Kidney (tissue), 14 donors: ENCODE results near the gene TMPRSS4. TPM values are rescaled to one million over a fixed set of nuclear protein-coding genes. Genes with fewer than 3 reads are reported as not detected.

ENCODE experiments used
- DNase-seq, 5 donors: peaks; one replicate each; pipeline ENCODE4 v3.0.0-alpha.2; 2013 to 2020
- FAIRE-seq: peaks from 2 replicates; lab custom pipeline; 2012; peaks lifted over from hg19 to GRCh38; lab: Jason Lieb, UNC
- H3K27ac ChIP-seq, 2 donors: one replicate each; pipeline ENCODE4 v1.7.0; 2013; ENCODE audit warnings: low read depth in 2 of 2, low read length in 2 of 2, inconsistent platforms in 1 of 2
- H3K27me3 ChIP-seq: one replicate; pipeline ENCODE4 v1.7.1; 2013; ENCODE audit warnings: low read length, inconsistent platforms; ENCODE audit not compliant: control insufficient read depth, insufficient read depth
- H3K36me3 ChIP-seq, 3 donors: one replicate each; pipeline versions ENCODE4 v1.7.0 to v1.7.1; 2013; ENCODE audit warnings: low read length in 3 of 3, control low read depth in 1 of 3, inconsistent platforms in 1 of 3; ENCODE audit not compliant: insufficient read depth in 3 of 3, control insufficient read depth in 2 of 3
- H3K4me1 ChIP-seq, 3 donors: one replicate each; pipeline versions ENCODE4 v1.7.0 to v1.7.1; 2013; ENCODE audit warnings: low read length in 3 of 3, inconsistent platforms in 1 of 3, low read depth in 1 of 3; ENCODE audit not compliant: control insufficient read depth in 2 of 3, insufficient read depth in 2 of 3
- H3K4me3 ChIP-seq, 3 donors: one replicate each; pipeline versions ENCODE4 v1.7.0 to v1.8.1; 2013; ENCODE audit warnings: low read length in 3 of 3, control low read depth in 1 of 3, inconsistent platforms in 1 of 3
- H3K9ac ChIP-seq, 3 donors: one replicate each; pipeline versions ENCODE4 v1.7.0 to v1.7.1; 2013; ENCODE audit warnings: low read length in 3 of 3, control low read depth in 1 of 3, inconsistent platforms in 1 of 3
- H3K9me3 ChIP-seq, 3 donors: one replicate each; pipeline versions ENCODE4 v1.7.0 to v1.7.1; 2013; ENCODE audit warnings: low read length in 3 of 3, control low read depth in 1 of 3, inconsistent platforms in 1 of 3; ENCODE audit not compliant: control insufficient read depth in 2 of 3, insufficient read depth in 1 of 3
- CTCF ChIP-seq: IDR thresholded peaks from 3 replicates; pipeline ENCODE4 v1.5.1; 2012; ENCODE audit warnings: mild to moderate bottlenecking, moderate library complexity, borderline replicate concordance; ENCODE audit not compliant: insufficient read depth; ENCODE audit errors: extremely low read depth
- intact Hi-C: fragments of 100-400 bp; cut with DNase I; formaldehyde crosslinking; loops from one replicate; pipeline ENCODE4 v1.11.1; 2022
- polyA plus RNA-seq: library from polyadenylated mRNA; stranded (reverse); fragments of 350-450 nt; fragmentation: Illumina TruSeq; extraction: RNeasy Lipid Tissue Mini Kit (QIAGEN cat#74804); gene quantifications from one replicate; pipeline ENCODE4 v1.2.3, GENCODE V29; 2014; ENCODE audit warnings: low read depth, low replicate concordance; ENCODE audit not compliant: insufficient read depth
- total RNA-seq: library from RNA; stranded (reverse); fragmentation: NEBNext Ultra II Directional; extraction: Animal tissue kit (Norgen Biotek cat#: 25700); gene quantifications from one replicate; pipeline ENCODE4 v1.2.1, GENCODE V29; 2021
- donor health status: control.
- donor health status: control.
- donor health status: control.
- donor health status: control.
- donor health status: control.
- donor health status: DM: yes; HTN: yes; CAD: no.
- donor health status: Normal renal cell carcinoma (clear cell type).

The TMPRSS4 gene
- total and polyA plus RNA-seq, 2 donors from 2014 or later: 27.8 to 234 TPM

DNA sequence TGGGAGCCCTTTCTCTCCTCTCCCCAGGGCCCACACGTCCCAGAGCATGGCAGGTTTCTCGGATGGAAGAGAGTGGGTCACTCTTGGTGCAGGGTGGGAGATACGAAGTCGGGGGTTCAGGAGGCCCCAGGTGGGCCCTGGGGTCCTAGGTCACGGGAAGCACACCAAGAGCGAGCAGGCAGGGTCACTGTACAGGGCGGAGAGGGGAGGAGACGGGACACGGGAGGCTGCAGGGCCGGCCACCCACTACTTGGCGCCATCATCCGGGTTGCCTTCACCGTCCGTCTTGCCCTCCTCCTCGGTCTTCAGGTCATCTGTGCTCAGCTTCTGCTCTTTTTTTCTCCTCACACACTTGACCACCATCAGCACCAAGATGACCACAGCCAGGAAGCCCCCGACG is 89.8 kb downstream of the TMPRSS4 start:
- H3K9ac ChIP-seq: no peak overlapping the region
- no peaks in the 10 kb centered on the region for H3K4me1 ChIP-seq
- FAIRE-seq (no peak), DNase-seq (no peak)
- no peak overlapping the region for H3K4me3 ChIP-seq
- TF ChIP-seq CTCF: no peak
- intact Hi-C loops: no loop called here
- no peak overlapping the region for H3K27ac ChIP-seq
- H3K27me3 ChIP-seq: no peaks in the 10 kb centered on the region
- no peaks in the 10 kb centered on the region for H3K36me3 ChIP-seq
- H3K9me3 ChIP-seq: no peaks in the 10 kb centered on the region

DNA sequence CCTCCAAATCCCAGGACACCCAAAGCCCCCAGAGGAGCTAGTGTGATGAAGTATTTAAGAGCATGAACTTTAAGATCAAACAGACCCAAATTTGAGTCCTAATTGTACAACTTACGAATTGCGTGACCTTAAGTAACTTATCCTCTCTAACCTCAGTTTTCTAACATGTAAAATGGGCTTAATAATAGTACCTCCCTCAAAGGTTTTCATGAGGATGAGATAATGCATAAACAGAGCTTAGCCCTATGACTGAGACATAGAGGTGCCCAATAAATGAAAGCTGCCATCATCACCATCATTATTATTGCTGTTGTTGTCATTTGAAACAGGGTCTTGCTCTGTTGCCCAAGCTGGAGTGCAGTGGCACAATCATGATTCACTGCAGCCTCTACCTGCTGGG is 90.4 kb downstream of the TMPRSS4 start:
- FAIRE-seq (no peak), DNase-seq (no peak)
- Histone ChIP-seq H3K27me3 (no peaks in the 10 kb centered on the region), H3K36me3 (no peaks in the 10 kb centered on the region), H3K4me1 (no peaks in the 10 kb centered on the region), H3K4me3 (no peak overlapping the region), H3K9me3 (no peaks in the 10 kb centered on the region), H3K27ac (no peak overlapping the region), H3K9ac (no peak overlapping the region)
- intact Hi-C loops: no loop called here
- no peak for TF ChIP-seq CTCF

- no peak for TF ChIP-seq CTCF
- H3K27ac ChIP-seq: no peak overlapping the region
- no peak for DNase-seq
- H3K9ac ChIP-seq: no peak overlapping the region
- no peak for FAIRE-seq
- H3K9me3 ChIP-seq: no peaks in the 10 kb centered on the region
- H3K27me3 ChIP-seq: no peaks in the 10 kb centered on the region
- H3K4me3 ChIP-seq: no peak overlapping the region
- no peaks in the 10 kb centered on the region for H3K4me1 ChIP-seq
- intact Hi-C loops: no loop called here
- H3K36me3 ChIP-seq: no peaks in the 10 kb centered on the region
Measured at GRCh38 chr11:118167906-118168305, 91.0 kb downstream of the TMPRSS4 start.

DNA sequence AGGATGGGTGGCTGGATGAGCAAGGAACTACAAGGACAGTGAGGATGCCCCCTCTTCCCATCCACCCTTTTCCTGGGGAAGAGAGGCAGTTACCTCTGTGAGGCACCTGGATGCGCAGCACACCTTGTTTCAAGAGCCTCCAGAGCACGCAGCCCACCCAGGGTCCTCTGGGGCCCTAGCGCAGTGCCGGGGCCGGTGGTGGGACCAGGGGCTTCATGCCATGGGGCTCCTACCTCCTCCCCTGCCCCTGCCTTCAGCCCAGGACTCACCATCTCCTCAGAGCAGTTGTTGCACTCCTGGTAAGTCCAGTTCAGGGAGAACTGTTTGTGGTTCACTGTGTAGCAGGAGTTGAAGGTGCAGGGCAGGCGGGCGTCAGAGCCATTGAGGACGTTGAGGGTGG is 91.4 kb downstream of the TMPRSS4 start:
- intact Hi-C loops: no loop called here
- no peak for TF ChIP-seq CTCF
- Histone ChIP-seq H3K9me3 (no peaks in the 10 kb centered on the region), H3K36me3 (no peaks in the 10 kb centered on the region), H3K4me1 (no peaks in the 10 kb centered on the region), H3K4me3 (no peak overlapping the region), H3K9ac (no peak overlapping the region), H3K27ac (no peak overlapping the region), H3K27me3 (no peaks in the 10 kb centered on the region)
- FAIRE-seq (no peak), DNase-seq (no peak)
